Loucy (cell line): ENCODE measurements around the gene HS6ST1.

Experiments used
- H2AFZ ChIP-seq: fragments of 200-600 bp; sonication (generic); 2 replicates; pipeline ENCODE4 v1.6.0; 2016; ENCODE audit warnings: antibody characterized with exemption, mild to moderate bottlenecking, low read length, moderate library complexity
- H3F3A ChIP-seq: fragments of 200-600 bp; 2 replicates; pipeline ENCODE4 v1.6.0; 2016; ENCODE audit warnings: antibody characterized with exemption, low read depth, mild to moderate bottlenecking
- H3K27me3 ChIP-seq: fragments of 200-600 bp; sonication (generic); 2 replicates; pipeline ENCODE4 v1.6.1; 2014; ENCODE audit warnings: low read length, mild to moderate bottlenecking; ENCODE audit not compliant: insufficient read depth, poor library complexity, severe bottlenecking
- H3K36me3 ChIP-seq: fragments of 200-600 bp; sonication (generic); 2 replicates; pipeline ENCODE4 v1.6.1; 2016; ENCODE audit warnings: low read length; ENCODE audit not compliant: insufficient read depth
- H3K4me1 ChIP-seq: fragments of 200-600 bp; sonication (generic); 2 replicates; pipeline ENCODE4 v1.5.1; 2014; ENCODE audit warnings: low read length, mild to moderate bottlenecking; ENCODE audit not compliant: insufficient read depth, poor library complexity, severe bottlenecking
- H3K4me2 ChIP-seq: fragments of 200-600 bp; sonication (generic); 2 replicates; pipeline ENCODE4 v1.6.0; 2014; ENCODE audit warnings: antibody characterized with exemption, low read length, low read depth, mild to moderate bottlenecking; ENCODE audit not compliant: poor library complexity, severe bottlenecking
- H3K4me3 ChIP-seq: fragments of 200-600 bp; sonication (generic); 2 replicates; pipeline ENCODE4 v1.5.1; 2014; ENCODE audit warnings: low read length, mild to moderate bottlenecking, mixed read lengths; ENCODE audit not compliant: poor library complexity, severe bottlenecking
- H3K79me2 ChIP-seq: fragments of 200-600 bp; sonication (generic); 2 replicates; pipeline ENCODE4 v1.6.1; 2014; ENCODE audit warnings: low read length; ENCODE audit not compliant: insufficient read depth
- H3K9ac ChIP-seq: fragments of 200-600 bp; sonication (generic); 2 replicates; pipeline ENCODE4 v1.6.0; 2014; ENCODE audit warnings: mild to moderate bottlenecking, low read depth, low read length, moderate library complexity; ENCODE audit not compliant: poor library complexity, severe bottlenecking
- H3K9me2 ChIP-seq: fragments of 200-600 bp; sonication (generic); replicated peaks from 2 replicates; pipeline ENCODE4 v1.6.1; 2016; ENCODE audit warnings: low read depth, low read length, mixed read lengths
- H3K9me3 ChIP-seq: fragments of 200-600 bp; sonication (generic); 2 replicates; pipeline ENCODE4 v1.6.1; 2014; ENCODE audit warnings: mild to moderate bottlenecking, antibody characterized with exemption, low read length, low read depth; ENCODE audit not compliant: insufficient read depth
- H4K20me1 ChIP-seq: fragments of 200-600 bp; sonication (generic); 2 replicates; pipeline ENCODE4 v1.6.0; 2014; ENCODE audit warnings: antibody characterized with exemption, low read length, mild to moderate bottlenecking; ENCODE audit not compliant: insufficient read depth, poor library complexity, severe bottlenecking
- EZH2phosphoT487 ChIP-seq: fragments of 200-600 bp; IDR thresholded peaks from 2 replicates; pipeline ENCODE4 v1.6.1; 2018; ENCODE audit warnings: antibody characterized with exemption, mild to moderate bottlenecking, moderate library complexity, borderline replicate concordance
- TF ChIP-seq, protein P1 (sequence below): fragments of 200-600 bp; sonication (generic); conservative IDR thresholded peaks from 2 replicates; pipeline ENCODE4 v1.5.1; 2014; ENCODE audit warnings: mild to moderate bottlenecking, antibody characterized with exemption, low read length

HS6ST1 gene

DNA sequence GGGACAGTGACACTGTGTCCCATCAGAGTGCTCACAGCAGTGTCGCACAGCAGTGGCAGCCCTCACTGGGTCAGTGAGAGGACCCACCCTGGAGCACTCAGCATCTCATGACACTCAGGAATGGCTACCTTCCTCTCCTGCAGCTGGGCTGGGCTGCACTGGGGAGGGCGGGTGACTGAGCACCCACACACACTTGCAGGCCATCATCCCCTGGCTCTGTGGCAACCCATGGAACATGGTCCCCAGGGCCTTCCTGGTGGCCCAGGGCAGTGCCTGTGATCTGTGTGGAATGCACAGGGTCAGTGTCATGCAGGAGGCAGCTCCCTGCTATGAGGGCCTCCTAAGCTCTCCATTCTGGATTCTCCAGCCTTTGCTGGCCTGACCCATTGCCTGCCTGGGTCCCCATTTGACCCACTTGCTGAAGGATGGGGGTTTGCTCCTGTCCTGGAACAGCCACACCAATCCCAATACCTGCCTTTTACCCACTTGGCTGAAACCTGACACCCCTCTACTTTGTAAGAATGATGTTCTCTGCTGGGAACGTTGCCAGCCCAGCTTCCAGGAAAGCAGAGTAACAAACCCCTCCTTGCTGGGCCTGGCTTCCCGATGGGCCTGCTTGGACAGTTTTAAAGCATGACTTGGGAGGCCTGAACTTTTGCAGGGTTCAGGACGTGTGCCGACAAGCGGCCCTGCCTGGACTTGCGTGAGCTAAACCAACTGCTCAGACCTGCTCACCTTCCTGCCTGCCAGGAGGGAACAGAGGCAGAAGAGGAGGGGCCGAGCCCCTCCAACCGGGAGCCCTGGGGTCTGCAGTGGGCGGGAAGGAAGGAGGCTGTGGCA lies 13.7 kb downstream of the HS6ST1 start:
- H3K9me3 ChIP-seq: no peaks in the 10 kb centered on the region
- peak overlapping the region; percentile 90 for H3K4me3 ChIP-seq
- H4K20me1 ChIP-seq: peaks cover 100% of the 10 kb centered on the region
- peak overlapping the region; percentile 98 for H3K4me2 ChIP-seq
- TF ChIP-seq, protein P1, sequence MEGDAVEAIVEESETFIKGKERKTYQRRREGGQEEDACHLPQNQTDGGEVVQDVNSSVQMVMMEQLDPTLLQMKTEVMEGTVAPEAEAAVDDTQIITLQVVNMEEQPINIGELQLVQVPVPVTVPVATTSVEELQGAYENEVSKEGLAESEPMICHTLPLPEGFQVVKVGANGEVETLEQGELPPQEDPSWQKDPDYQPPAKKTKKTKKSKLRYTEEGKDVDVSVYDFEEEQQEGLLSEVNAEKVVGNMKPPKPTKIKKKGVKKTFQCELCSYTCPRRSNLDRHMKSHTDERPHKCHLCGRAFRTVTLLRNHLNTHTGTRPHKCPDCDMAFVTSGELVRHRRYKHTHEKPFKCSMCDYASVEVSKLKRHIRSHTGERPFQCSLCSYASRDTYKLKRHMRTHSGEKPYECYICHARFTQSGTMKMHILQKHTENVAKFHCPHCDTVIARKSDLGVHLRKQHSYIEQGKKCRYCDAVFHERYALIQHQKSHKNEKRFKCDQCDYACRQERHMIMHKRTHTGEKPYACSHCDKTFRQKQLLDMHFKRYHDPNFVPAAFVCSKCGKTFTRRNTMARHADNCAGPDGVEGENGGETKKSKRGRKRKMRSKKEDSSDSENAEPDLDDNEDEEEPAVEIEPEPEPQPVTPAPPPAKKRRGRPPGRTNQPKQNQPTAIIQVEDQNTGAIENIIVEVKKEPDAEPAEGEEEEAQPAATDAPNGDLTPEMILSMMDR: no peak
- no peak for TF ChIP-seq EZH2phosphoT487
- H3K79me2 ChIP-seq: peaks cover 100% of the 10 kb centered on the region
- H3K9me2 ChIP-seq: no peaks in the 10 kb centered on the region
- H3K36me3 ChIP-seq: peaks cover 100% of the 10 kb centered on the region
- peaks cover 65% of the 10 kb centered on the region for H3K4me1 ChIP-seq
- H3K27me3 ChIP-seq: no peaks in the 10 kb centered on the region
- H2AFZ ChIP-seq: no peak overlapping the region
- no peaks in the 10 kb centered on the region for H3F3A ChIP-seq
- no peak overlapping the region for H3K9ac ChIP-seq

GRCh38 chr2:128304330-128304714 lies 14.3 kb downstream of the HS6ST1 start:
- H3K9me3 ChIP-seq: no peaks in the 10 kb centered on the region
- H3K36me3 ChIP-seq: peaks cover 100% of the 10 kb centered on the region
- no peaks in the 10 kb centered on the region for H3K9me2 ChIP-seq
- no peaks in the 10 kb centered on the region for H3K27me3 ChIP-seq
- peaks cover 100% of the 10 kb centered on the region for H3K79me2 ChIP-seq
- H4K20me1 ChIP-seq: peaks cover 100% of the 10 kb centered on the region
- H3K4me3 ChIP-seq: peak overlapping the region; percentile 0
- TF ChIP-seq EZH2phosphoT487: no peak
- TF ChIP-seq, protein P1: no peak
- peak overlapping the region; percentile 98 for H3K4me2 ChIP-seq
- H2AFZ ChIP-seq: no peak overlapping the region
- peaks cover 59% of the 10 kb centered on the region for H3K4me1 ChIP-seq
- H3F3A ChIP-seq: no peaks in the 10 kb centered on the region
- H3K9ac ChIP-seq: no peak overlapping the region

DNA sequence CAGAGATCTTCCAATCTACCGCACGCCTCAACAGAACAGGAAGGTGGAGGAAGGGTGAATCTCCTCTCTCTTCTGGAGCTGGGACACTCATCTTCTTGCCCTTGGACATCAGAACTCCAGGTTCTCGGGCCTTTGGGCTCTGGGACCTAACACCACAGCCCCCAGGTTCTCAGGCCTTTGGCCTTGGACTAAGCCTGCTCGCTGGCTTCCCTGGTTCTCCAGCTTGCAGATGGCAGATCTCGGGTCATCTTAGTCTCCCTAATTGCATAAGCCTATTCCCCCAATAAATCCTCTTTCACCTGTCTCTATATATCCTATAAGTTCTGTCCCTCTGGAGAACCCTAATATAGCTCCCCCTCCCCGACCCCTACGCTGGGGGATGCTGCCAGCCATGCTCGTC lies 14.8 kb downstream of the HS6ST1 start:
- H3K4me1 ChIP-seq: peaks cover 55% of the 10 kb centered on the region
- H3K79me2 ChIP-seq: peaks cover 100% of the 10 kb centered on the region

More for the DNA sequence above, 14.8 kb downstream of the HS6ST1 start:
- no peaks in the 10 kb centered on the region for H3F3A ChIP-seq
- H3K9me3 ChIP-seq: no peaks in the 10 kb centered on the region
- H3K9me2 ChIP-seq: no peaks in the 10 kb centered on the region
- H3K9ac ChIP-seq: no peak overlapping the region
- H3K36me3 ChIP-seq: peaks cover 100% of the 10 kb centered on the region
- peak overlapping the region; percentile 24 for H3K4me3 ChIP-seq
- H3K4me2 ChIP-seq: peak overlapping the region; percentile 98
- TF ChIP-seq, protein P1: no peak
- TF ChIP-seq EZH2phosphoT487: no peak
- H3K27me3 ChIP-seq: no peaks in the 10 kb centered on the region
- H2AFZ ChIP-seq: no peak overlapping the region
- H4K20me1 ChIP-seq: peaks cover 100% of the 10 kb centered on the region
